GM12878 (cell line): ENCODE measurements around the gene TMEM256.

ENCODE experiments used
- BCL11A ChIP-seq: IDR thresholded peaks from 2 replicates; pipeline ENCODE4 v1.6.1; 2011; ENCODE audit warnings: low read depth, low read length
- HCFC1 ChIP-seq: fragments of 150-350 bp; IDR thresholded peaks from 2 replicates; pipeline ENCODE4 v1.6.1; 2014; ENCODE audit warnings: low read length
- LARP7 ChIP-seq: fragments of 450-650 bp; IDR thresholded peaks from 2 replicates; pipeline ENCODE4 v1.6.1; 2017; ENCODE audit warnings: mild to moderate bottlenecking
- SMC3 ChIP-seq: IDR thresholded peaks from 2 replicates; pipeline ENCODE4 v1.6.1; 2011; ENCODE audit warnings: low read length, improper control_type of control experiment, borderline replicate concordance
- SPI1 ChIP-seq: IDR thresholded peaks from 2 replicates; pipeline ENCODE4 v1.6.1; 2011; ENCODE audit warnings: low read depth, mild to moderate bottlenecking, low read length, moderate library complexity, borderline replicate concordance; ENCODE audit not compliant: insufficient read depth
- TF ChIP-seq, protein P1 (sequence below), 3 experiments: IDR thresholded peaks in 2 of 3; conservative IDR thresholded peaks in 1 of 3; 2 replicates each; pipeline ENCODE4 v1.5.1; 2011; ENCODE audit warnings: low read depth in 3 of 3, low read length in 3 of 3, mild to moderate bottlenecking in 3 of 3, control low read depth in 2 of 3, moderate library complexity in 2 of 3, inconsistent platforms in 1 of 3, mixed read lengths in 1 of 3; ENCODE audit not compliant: control insufficient read depth in 2 of 3, insufficient read depth in 1 of 3; ENCODE audit errors: extremely low read depth in 1 of 3
- TF ChIP-seq, protein P2 (sequence below): IDR thresholded peaks from 2 replicates; pipeline ENCODE4 v1.6.1; 2012; ENCODE audit warnings: low read depth, low read length, improper control_type of control experiment
- TF ChIP-seq, protein P3 (sequence below): IDR thresholded peaks from 2 replicates; pipeline ENCODE4 v1.6.1; 2011; ENCODE audit warnings: borderline replicate concordance, low read depth, mild to moderate bottlenecking, moderate library complexity, mixed read lengths, low read length; ENCODE audit not compliant: insufficient read depth; ENCODE audit errors: extremely low read length

DNA sequence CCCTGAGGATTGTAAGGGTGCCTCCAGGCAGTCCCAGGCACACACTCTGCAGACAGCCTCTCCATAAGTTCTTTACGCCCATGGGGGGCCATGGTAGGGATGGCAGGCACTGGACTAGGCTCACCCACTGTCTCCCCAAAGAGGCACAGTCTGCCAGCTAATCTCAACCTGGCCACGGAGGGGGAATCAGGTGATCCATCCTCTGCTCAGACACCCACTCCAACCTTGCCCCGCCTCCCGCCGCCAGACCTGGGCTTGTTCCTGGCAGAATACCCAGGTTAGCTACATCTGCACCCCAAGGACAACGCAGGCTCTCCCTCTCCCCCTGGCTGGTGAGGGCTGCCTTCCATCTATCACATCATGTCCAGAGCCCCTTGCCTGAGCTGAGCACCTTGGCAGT is 5.0 kb upstream of the TMEM256 start:
- TF ChIP-seq, protein P1, sequence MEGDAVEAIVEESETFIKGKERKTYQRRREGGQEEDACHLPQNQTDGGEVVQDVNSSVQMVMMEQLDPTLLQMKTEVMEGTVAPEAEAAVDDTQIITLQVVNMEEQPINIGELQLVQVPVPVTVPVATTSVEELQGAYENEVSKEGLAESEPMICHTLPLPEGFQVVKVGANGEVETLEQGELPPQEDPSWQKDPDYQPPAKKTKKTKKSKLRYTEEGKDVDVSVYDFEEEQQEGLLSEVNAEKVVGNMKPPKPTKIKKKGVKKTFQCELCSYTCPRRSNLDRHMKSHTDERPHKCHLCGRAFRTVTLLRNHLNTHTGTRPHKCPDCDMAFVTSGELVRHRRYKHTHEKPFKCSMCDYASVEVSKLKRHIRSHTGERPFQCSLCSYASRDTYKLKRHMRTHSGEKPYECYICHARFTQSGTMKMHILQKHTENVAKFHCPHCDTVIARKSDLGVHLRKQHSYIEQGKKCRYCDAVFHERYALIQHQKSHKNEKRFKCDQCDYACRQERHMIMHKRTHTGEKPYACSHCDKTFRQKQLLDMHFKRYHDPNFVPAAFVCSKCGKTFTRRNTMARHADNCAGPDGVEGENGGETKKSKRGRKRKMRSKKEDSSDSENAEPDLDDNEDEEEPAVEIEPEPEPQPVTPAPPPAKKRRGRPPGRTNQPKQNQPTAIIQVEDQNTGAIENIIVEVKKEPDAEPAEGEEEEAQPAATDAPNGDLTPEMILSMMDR (IDR thresholded peaks at IDR 0.05 in 2 of 3, conservative IDR thresholded peaks at IDR 0.05 in 1 of 3; ENCODE audit: control insufficient read depth in 2 of 3, extremely low read depth in 1 of 3, insufficient read depth in 1 of 3, low read depth in 3 of 3, low read length in 3 of 3): no peak
- TF ChIP-seq SMC3 (no peak), HCFC1 (no peak), BCL11A (no peak), SPI1 (no peak), LARP7 (no peak)
- TF ChIP-seq, protein P2, sequence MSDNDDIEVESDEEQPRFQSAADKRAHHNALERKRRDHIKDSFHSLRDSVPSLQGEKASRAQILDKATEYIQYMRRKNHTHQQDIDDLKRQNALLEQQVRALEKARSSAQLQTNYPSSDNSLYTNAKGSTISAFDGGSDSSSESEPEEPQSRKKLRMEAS: no peak
- TF ChIP-seq, protein P3, sequence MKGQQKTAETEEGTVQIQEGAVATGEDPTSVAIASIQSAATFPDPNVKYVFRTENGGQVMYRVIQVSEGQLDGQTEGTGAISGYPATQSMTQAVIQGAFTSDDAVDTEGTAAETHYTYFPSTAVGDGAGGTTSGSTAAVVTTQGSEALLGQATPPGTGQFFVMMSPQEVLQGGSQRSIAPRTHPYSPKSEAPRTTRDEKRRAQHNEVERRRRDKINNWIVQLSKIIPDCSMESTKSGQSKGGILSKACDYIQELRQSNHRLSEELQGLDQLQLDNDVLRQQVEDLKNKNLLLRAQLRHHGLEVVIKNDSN: no peak
